Pulmonary artery endothelial cell (primary cell): ENCODE data around the gene CRYBG2. TPM values are rescaled to one million over a fixed set of nuclear protein-coding genes. Genes with fewer than 3 reads are reported as not detected.

Source experiments
- DNase-seq: peaks from one replicate; pipeline ENCODE4 v3.0.0-alpha.2; 2011; ENCODE audit warnings: low read depth, low spot score
- total RNA-seq: library from RNA; depleted of rRNA; stranded (reverse); fragments of >200 nt; gene quantifications from 2 replicates; pipeline ENCODE4 v1.2.3, GENCODE V29; 2014

CRYBG2 gene
- total RNA-seq, 1 donor from 2014 or later, result not detected

DNA sequence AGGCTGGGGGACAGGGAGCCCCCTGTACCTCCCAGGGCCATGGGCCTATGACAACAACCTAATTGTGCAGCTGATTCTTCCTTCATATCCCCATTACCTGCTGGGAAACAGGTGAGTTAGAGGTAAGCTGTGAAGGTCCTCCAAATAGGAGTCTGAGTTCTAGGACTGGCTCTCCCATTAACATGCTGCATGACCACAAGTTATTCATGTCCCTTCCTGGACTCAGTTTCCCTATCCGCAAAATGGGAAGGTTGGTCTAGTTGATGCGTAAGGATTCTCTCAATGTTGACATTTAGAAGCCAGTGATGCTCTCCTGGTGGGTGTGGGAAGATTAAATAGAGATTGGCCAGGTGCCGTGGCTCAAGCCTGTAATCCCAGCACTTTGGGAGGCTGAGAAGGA, 14.6 kb upstream of the CRYBG2 start:
- DNase-seq, result no peak

DNA sequence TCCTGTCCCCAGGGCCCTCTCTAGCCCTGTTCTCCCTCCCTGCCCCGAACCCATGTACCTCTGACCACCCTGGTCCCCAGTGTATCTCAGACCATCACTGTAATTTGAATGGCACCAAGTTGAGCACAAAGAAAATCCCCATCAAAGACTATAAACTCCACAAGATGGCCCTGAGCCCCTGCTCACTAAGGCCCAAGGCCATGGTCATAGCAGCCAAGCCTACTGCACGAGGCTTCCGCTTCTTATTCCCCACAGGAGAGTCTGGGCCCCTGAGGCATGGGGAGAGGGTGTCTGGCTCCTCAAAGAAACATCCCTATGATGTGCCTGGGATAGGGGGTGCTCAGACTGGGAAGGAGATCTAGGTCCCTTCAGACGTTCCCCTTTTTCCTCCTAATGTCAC, 14.1 kb upstream of the CRYBG2 start:
- no peak for DNase-seq

DNA sequence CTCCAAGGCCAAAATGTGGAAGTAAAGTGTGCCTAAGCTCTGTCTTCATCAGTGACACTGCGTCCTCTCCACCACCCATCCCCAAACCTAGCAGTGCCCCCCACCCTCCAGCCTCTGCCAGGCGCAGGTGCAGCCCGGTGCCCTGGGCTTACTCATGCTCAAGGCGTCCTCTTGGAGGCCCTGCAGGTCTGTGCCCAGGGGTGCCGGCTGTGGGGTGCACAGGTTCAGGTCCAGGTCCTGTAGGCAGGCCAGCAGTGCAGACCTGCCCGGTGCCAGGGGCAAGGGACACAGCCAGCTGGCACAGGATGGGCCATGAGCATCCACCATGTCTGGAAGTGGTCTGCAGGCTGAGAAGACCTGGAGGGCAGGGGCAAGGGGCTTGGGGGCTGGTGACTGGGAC, 13.5 kb upstream of the CRYBG2 start:
- DNase-seq, result no peak

DNA sequence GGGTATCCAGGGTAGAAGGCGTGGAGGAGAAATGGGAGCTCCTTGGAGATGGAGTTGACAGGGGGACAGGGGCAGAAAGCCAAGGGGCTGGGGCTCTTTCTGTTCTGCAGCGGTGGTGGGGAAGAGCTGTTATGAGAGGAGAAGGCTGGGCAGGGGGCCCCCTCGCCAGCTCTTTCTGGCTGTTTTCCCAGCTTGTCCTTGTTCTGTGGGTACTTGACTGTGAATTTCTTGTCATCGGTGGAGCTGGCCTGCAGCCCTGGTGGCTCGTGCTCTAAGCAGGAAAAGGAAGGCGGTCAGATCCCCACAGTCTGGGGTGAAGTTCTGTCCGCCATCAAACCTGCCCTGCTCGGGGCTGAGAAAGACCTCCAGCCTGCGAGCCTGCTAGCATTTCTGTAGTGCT, 11.0 kb upstream of the CRYBG2 start:
- no peak for DNase-seq

DNA sequence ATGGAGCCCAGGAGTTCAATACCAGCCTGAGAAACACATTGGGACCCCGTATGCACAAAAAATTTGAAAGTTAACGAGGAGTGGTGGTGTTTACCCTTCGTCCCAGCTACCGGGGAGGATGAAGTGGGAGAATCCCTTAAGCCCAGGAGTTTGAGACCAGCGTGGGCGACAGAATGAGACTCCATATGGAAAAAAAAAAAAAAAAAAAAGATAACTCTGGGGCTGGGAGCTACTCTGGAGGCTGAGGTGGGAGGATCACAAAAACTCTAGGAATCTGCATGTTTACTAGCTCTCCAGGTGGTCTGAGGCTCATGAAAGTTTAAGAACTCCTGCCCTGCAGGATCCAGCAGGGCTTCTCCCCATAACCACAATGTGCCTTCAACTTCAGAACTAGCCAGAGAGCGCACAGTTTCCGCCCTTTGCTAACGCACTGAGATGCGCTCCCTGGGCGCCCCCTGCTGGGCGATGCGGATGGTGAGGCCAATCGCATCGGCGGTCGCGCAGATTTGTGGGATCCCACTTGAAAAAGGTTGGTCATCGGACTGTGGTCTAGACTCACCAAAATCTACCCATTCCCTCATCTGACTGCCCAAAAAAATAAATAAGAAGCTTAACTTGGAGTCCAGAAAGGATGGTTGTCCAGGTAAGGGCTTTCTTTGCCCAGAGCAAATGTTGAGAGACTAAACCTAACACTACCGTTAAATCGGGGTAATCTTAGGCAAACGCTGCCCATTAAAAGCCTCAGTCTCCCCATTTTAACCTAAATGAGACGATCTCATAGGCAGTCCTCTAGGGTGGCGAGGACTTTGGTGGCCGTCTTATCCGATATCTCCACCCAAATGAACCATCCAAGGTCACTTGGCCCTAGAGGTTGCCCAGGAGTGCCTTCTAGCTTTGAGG, 9.9 kb upstream of the CRYBG2 start:
- DNase-seq, result no peak

DNA sequence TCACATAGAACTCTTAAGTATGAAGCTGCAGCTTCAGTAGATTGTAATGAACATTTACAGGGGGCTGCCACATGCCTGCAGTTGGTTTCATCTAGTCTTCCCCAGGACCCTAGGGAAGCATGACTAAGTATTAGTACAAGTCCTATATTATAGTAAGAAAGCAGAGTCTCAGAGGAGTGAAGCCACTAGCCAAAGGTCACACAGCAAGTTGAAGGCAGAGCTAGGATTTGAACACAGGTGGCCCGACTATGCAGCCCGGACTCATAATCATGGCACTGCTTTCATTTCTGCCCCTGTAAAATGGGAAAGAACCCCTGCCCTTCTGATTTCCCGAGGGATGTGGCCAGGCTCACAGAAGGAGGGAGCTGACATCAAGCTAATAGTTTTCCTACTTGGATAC, 8.4 kb upstream of the CRYBG2 start:
- no peak for DNase-seq

DNA sequence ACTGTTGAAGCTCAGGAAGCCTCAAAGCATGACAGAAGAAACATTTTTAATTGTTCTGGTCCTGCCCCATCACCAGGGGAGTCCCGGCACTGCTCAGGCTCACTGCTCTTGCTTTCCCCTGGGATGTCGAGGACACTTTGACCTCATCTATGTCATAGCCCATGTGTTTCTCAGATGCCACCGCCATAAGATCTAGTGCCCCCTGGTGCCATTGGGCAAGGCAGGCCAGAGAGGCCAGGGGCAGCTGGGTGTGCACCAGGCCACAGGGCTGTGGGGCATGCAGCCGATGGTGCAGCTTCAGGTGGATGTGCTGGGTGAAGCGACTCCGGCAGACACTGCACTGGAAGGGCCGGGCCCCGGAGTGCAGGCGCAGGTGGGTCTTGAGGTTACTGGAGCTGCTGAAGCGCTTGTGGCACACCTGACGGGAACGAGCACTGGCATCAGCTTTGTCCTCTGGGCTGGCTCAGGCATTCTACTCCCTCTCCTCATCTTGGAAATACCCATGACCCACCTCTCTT, 7.7 kb upstream of the CRYBG2 start:
- DNase-seq, result no peak

DNA sequence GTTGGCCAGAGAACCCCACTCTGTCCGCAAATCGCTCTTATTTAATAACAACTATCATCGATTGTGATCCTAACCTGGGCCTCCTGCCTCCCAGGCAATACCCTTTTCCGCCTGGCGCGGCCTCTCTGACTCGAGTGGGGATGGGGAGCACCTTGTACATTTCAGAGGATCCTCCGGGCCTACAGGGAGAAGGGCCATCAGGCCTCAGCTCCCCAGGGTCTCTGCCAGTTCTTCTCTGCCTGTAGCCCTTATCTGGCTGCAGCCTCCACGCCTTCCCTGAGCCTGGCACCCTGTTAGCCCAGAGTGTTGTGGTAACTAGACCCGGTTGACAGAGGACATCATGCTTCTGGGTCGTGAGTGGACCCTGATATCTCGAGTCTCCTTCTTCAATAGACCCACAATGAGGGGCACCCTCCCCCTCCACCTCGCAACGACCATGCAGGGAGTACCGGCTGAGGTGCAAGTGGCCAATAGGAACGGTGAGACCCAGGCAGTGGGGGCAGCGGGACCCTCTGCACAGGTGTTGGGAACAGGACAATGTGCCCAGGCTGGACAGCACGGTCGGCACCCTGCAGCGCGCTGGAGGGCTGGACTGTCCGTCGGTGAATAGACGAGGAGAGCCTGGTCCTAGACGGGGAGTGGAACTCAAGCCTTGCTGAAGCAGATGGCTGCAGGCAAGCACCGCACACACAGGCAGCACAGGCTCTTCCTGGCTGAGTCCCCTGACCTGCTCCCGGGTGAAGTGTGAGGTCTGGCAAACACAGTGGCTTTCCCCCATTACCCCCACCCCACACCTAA, 7.1 kb upstream of the CRYBG2 start:
- DNase-seq, result no peak

DNA sequence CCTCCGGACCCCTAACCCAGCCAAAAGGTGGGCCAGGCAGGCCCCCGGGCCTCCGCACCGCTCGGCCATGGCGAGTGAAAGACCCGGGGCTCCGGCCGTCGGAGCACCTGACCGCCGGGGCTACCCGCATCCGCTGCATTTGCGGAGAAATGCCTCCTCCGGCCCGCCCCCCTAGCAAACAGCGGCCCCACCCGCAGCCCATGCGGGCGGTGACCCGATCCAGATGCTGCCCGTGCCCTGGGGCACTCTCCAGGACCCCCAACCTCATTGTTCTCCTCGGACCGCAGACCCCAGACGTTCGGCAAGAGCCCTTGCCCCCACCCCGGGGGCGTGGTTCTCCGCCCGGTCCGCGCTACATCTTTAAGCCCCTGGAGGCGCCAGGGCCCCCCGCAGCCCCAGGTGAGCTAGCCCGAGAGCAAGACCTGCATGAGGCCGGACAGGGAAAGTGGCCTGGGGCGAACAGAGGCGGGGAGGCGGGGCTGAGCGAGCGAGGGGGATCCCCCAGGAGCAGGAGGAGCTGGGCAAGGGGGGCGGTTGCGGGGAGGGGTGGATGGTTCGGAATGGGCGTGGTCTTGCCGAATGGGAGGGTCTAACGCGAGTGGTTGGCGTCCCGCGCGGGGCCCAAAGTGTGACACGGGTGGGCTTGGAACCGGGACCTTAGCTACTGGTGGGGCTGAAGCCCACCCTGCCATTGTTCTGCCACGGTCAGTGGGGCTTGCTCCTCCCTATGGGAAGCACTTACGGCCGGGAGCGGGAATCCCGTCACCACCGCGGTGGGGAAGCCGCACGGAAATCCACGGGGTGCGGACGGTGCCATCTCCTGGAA, 6.3 kb upstream of the CRYBG2 start:
- no peak for DNase-seq

DNA sequence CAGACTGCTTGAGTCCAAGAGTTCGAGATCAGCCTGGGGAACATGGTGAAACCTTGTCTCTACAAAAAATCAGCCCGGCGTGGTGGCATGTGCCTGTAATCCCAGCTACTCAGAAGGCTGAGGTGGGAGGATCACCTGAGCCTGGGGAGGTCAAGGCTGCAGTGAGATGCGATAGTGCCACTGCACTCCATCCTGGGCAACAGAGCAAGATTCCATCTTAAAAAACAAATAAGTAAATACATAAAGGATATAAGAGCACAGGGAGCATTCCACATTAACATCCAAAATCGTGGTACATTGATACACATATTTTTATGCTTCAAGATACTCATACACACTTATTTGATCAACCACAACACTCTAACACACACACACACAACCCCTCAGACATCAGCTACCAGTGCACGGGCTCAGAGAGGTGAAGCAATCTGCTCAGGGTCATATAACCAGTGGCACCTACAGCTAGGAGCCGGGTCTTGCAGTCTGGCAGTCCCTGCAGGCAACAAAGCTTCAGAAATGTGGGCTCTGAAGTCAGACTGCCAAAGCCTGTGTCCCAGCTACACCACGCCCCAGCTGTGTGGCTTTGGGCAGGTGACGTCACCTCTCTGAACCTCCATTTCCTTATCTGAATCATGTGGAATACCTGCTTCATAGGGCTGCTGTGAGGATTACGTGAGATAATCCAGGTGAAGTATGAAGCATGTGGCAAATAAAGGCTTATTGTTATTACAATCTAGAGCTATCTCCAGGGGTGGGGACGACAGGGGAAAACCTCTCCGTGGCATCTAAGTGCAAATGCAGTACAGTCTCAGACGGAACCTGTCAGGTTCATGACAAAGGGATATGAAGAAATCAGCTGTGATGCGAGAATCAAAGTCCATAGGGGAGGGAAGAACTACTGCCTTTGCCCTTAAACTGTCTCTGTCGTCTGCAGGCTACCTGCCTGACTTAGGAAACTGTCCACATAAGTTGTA, 4.8 kb upstream of the CRYBG2 start:
- DNase-seq, result no peak

DNA sequence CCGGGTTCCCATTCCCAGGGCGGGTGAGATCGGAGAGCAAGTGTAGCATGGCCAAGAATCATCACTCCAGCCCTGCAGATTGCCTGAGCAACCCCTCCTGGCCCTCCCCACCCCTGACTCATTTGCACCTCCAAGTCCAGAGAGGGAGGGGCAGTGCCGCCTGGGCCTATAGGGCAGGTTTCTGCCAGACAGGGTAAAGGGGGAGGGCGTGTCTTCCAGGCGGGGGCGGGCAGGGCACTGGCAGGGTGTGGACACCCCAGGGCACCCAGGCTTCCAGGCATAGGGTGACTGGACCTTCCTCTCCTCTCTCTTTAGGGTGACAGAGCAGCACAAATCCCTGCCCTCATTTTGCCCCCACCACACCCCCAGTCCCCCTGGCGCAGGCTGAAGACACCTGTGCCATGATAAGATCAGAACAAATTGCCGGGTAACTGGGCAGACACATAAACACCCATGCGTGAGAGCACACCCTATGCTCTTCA, 3.2 kb upstream of the CRYBG2 start:
- DNase-seq, result no peak

DNA sequence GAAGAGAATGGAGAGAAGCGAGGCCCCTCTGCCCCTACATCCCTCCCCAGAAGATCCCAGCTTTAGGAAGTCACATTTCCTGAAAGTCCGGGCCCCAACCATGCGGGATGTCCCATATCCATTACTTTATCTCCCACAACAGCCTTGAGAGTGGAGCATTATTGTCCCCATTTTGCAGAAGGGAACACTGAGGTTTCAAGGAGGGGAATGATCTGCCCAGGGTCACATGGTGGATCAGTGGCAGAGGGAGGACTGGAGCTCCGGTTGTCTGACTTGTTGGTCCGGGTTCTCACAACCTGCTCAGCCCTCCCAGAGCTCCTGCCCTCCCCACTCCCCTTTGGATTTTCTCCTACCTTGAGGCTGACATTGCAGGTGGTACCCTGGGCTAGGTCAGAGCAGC, 2.2 kb upstream of the CRYBG2 start:
- DNase-seq, result no peak

DNA sequence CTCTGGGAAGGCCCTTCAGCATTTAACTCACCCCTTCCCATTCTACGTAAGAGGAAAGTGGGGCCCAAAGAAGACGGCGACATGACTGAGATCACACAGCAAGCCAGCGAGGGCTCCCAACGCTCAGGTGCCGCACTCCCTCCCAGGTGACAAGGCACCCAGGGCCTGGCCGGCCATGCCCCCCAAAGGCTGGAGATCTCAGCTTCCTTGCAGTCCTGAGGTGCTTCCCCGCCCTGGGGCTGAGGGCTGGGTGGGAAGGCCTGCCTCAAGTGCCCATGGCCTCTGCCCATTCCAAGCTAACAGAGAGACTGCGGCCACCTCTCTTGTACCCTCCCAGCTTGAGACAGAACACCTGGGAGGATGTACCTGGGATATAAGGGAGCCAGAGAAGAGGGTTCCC, 1.0 kb upstream of the CRYBG2 start:
- DNase-seq, result no peak

DNA sequence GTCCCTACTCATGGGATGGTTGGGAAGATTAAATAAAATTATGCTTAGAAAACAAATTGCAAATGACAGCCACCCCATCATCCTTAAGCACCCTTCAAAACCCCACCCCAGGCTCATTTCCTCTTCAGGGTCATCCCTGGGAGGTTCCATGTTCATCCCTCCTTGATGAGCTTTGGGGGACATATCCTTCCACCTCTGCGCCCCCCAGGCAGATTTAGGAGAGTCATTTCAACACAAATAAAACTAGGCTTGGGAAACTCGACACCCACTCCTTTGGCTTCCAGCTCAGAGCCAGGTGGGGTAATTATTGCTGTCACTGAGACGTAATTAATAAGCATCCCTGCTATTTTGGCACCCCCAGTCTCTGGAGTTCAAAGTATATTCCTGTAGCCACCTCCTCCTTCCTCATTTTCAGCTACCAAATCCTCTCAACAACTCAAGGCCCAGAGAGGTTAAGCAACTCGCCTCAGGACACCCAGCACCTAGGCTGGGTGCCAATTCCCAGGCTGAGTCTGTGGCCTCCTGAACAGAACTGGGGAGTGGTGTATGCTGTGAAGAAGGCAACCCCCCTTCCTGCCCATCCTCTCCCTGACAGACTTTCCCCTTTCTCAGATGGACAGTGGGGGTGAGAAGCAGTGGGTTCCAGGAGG, 595 bp downstream of the CRYBG2 start:
- DNase-seq, result no peak

DNA sequence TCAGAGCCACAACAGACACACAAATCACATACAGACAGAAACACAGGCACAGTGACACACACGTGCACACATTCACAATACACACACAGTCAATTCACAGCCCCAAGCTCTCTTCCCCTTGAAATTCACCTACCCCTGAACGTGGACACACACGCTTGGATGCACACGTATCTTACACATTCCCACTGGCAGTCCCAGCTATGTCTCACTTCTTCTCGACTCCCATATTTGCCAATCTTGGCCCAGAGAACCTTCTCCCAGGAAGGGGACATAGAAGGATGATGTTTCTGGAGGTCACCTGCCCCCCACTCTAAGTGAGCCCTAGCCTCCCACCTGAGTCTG, 1.6 kb downstream of the CRYBG2 start:
- DNase-seq, result no peak

DNA sequence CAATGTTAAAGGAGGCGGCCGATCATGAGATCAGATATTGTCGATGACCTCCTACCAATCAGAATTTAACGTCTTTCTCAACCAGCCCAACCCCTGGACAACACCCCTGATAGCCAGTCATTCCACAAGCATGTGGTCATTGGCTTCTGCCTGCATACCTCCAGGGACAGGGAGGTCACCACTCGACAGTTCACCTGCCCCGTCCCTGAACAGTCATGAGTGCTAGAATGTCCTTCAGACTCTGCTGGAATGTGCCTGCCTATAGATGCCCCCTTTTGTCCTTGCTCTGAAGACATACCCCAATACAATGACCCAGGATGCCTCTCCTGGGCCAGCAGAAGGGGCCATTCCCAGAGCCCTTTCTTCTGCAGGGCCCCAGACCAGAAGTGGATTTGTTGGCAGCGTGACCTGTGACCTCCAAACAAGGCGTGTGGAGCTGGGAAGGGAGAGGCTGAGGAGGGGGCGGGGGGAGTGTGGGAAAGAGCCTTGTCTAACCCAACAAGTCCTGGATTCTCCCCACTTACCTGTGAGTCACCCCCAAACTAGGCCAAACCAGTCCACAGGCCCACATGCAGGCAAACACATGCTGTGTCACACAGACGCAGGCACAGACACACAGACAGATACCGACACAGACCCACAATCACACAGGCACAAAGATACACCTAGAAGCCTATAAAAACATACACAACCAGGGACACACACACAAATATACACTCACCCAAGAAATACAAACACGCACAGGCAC, 2.2 kb downstream of the CRYBG2 start:
- no peak for DNase-seq

DNA sequence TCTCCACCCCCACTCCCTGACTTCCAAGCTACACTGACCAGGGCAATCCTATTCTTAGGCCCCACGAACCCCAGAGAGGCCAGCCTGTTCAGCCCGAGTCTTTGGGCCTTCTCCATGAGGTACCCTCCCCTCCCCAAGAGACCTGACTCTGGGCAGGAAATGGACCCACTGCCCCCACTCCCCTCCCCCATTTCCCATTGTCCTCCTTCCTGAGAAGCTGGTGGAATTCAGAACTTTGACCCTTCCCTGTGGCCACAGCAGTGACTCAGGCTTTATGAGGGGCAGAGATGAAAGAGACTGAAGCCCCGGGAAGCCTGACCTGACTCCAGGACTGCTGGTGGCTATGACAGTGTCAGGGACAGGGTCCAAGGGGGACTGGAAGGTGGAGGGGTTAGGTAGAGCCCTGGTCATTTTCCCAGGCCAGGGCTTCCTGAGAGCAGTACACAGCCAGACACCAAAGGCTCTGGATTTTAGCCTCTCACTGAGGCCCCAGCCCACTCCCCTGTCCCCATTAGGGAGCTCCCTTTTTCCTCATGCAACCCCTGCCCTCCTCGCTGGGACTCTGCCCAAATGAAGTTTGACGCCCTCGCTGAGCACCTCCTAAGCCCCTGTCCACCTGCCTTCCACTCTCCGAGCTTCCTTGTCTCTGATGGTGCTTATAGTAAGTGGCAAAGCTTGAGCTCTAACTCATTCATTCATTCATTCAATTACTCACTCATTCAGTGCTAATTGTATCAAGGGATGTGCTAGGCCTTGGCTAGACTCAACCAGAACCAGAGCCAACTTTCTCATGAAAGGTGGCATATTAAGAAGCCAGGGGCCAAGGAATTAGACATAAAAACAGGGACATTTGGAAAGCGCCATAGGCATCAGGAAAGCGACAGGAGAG, 3.0 kb downstream of the CRYBG2 start:
- DNase-seq, result peak; percentile 46

DNA sequence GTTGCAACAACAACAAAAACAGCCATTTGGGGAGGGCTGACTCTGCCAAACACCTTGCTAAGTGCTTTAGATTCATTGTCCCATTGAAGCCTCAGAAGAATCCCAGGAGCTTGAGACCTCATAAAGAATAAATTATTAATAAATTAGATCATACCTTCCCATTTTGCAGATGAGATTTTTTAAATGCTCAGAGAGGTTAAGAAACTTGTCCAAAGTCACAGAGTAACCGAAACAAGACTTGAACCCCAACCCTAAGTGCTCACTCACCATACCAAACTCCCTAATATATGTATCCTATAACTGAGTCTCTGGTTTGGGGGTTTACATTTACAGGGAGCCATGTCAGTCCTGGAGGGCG, 3.6 kb downstream of the CRYBG2 start:
- no peak for DNase-seq
